Measurements from ENCODE around the gene CBLN4. TPM values are rescaled to one million over a fixed set of nuclear protein-coding genes. Genes with fewer than 3 reads are reported as not detected.

CBLN4 gene
- total RNA-seq, 1 donor from 2014 or later = not detected

- no peak for DNase-seq (ENCODE audit: extremely low read depth, low read depth, low spot score)
Measured at GRCh38 chr20:55947701-55948100, 57.6 kb downstream of the CBLN4 start.

Other genes starting within 250 kb of the CBLN4 start
- not detected in 2 replicates for gene MC3R, start 243.2 kb upstream of the CBLN4 start, total RNA-seq